GM12878 (cell line): Measurements from ENCODE around the gene POU1F1. TPM values are rescaled to one million over a fixed set of nuclear protein-coding genes. Genes with fewer than 3 reads are reported as not detected.

ENCODE experiments used
- ATAC-seq: fragments of 200-7000 bp; cut with Tn5 transposase; 3 replicates; pipeline ENCODE4 v1.9.1; 2020; ENCODE audit warnings: mild to moderate bottlenecking, moderate library complexity
- BruUV-seq: library from RNA; stranded (reverse); fragments of 400-500 nt; replicated peaks from 2 replicates; lab custom pipeline; 2021; lab: Mats Ljungman, UMichigan
- CTCF ChIA-PET: fragments of 300-600 bp; sonication (Branson Sonifier 250); formaldehyde crosslinking; extraction: SDS; loops from one replicate; lab custom pipeline; 2021; ENCODE audit warnings: inconsistent platforms; lab: Yijun Ruan, JAX
- POLR2A ChIA-PET: fragments of 350-600 bp; formaldehyde crosslinking; extraction: SDS; loops from one replicate; lab custom pipeline; 2021; ENCODE audit warnings: inconsistent platforms; lab: Charles Lee
- RAD21 ChIA-PET: fragments of 300-600 bp; sonication (Branson Sonifier 250); formaldehyde crosslinking; loops from one replicate; lab custom pipeline; 2023; ENCODE audit warnings: antibody characterized with exemption; ENCODE audit not compliant: unreplicated experiment; lab: Charles Lee
- SMC1A ChIA-PET: fragments of 300-600 bp; sonication (Branson Sonifier 250); formaldehyde crosslinking; loops from one replicate; lab custom pipeline; 2023; ENCODE audit not compliant: unreplicated experiment, uncharacterized antibody; lab: Charles Lee
- DNase-seq: peaks from one replicate; pipeline ENCODE4 v3.0.0-alpha.2; 2011; ENCODE audit warnings: low read depth, low spot score
- FAIRE-seq: peaks from 3 replicates; lab custom pipeline; 2011; peaks lifted over from hg19 to GRCh38; lab: Jason Lieb, UNC
- H2AFZ ChIP-seq: 2 replicates; pipeline ENCODE4 v1.6.0; 2011; ENCODE audit warnings: low read depth, low read length, control low read depth; ENCODE audit not compliant: control insufficient read depth
- H3K27ac ChIP-seq: 2 replicates; pipeline ENCODE4 v1.5.1; 2011; ENCODE audit warnings: control low read depth; ENCODE audit not compliant: control insufficient read depth, insufficient read depth
- H3K27me3 ChIP-seq, 2 experiments: replicated peaks in 1 of 2; 2 replicates each; pipeline versions ENCODE4 v1.6.0 to v1.6.1; 2011; ENCODE audit warnings: low read length in 1 of 2; ENCODE audit not compliant: control insufficient read depth in 2 of 2, insufficient read depth in 2 of 2
- H3K36me3 ChIP-seq, 2 experiments: 2 replicates each; pipeline ENCODE4 v1.5.1; 2011; ENCODE audit warnings: low read length in 1 of 2; ENCODE audit not compliant: control insufficient read depth in 2 of 2, insufficient read depth in 2 of 2
- H3K4me1 ChIP-seq: 2 replicates; pipeline ENCODE4 v1.6.1; 2011; ENCODE audit warnings: mild to moderate bottlenecking, low read length, moderate library complexity, mixed read lengths; ENCODE audit not compliant: control insufficient read depth, insufficient read depth
- H3K4me2 ChIP-seq: 2 replicates; pipeline ENCODE4 v1.6.0; 2011; ENCODE audit warnings: control low read depth; ENCODE audit not compliant: control insufficient read depth, insufficient read depth
- H3K4me3 ChIP-seq: fragments of 200-600 bp; sonication (generic); 2 replicates; pipeline ENCODE4 v1.5.1; 2016
- H3K79me2 ChIP-seq: 2 replicates; pipeline ENCODE4 v1.6.0; 2011; ENCODE audit warnings: low read length; ENCODE audit not compliant: control insufficient read depth, insufficient read depth
- H3K9ac ChIP-seq: 2 replicates; pipeline ENCODE4 v1.8.0; 2011; ENCODE audit warnings: low read length, control low read depth, mixed read lengths; ENCODE audit not compliant: control insufficient read depth, insufficient read depth
- H3K9me3 ChIP-seq: replicated peaks from 3 replicates; pipeline ENCODE4 v1.5.1; 2011; ENCODE audit warnings: mild to moderate bottlenecking, low read length; ENCODE audit not compliant: control insufficient read depth, insufficient read depth
- H4K20me1 ChIP-seq: 2 replicates; pipeline ENCODE4 v1.6.0; 2011; ENCODE audit not compliant: control insufficient read depth, insufficient read depth
- ATF3 ChIP-seq: IDR thresholded peaks from 2 replicates; pipeline ENCODE4 v1.6.1; 2011; ENCODE audit warnings: low read depth, mild to moderate bottlenecking, low read length, moderate library complexity, borderline replicate concordance; ENCODE audit errors: extremely low read depth
- BRCA1 ChIP-seq: IDR thresholded peaks from 2 replicates; pipeline ENCODE4 v1.6.1; 2011; ENCODE audit warnings: low read depth, low read length, improper control_type of control experiment
- CEBPB ChIP-seq, 2 experiments: fragments of 150-350 bp in 1 of 2; IDR thresholded peaks; 2 replicates each; pipeline ENCODE4 v1.6.1; 2012 to 2014; ENCODE audit warnings: low read depth in 2 of 2, low read length in 2 of 2, borderline replicate concordance in 1 of 2, inconsistent platforms in 1 of 2
- CUX1 ChIP-seq: IDR thresholded peaks from 2 replicates; pipeline ENCODE4 v1.6.1; 2012; ENCODE audit warnings: improper control_type of control experiment, low read depth, low read length; ENCODE audit not compliant: insufficient replicate concordance
- FOXK2 ChIP-seq: fragments of 450-650 bp; IDR thresholded peaks from 2 replicates; pipeline ENCODE4 v1.6.1; 2017; ENCODE audit warnings: mild to moderate bottlenecking, moderate library complexity
- HDAC6 ChIP-seq: fragments of 200-600 bp; sonication (generic); IDR thresholded peaks from one replicate; pipeline ENCODE4 v1.8.0; 2017; ENCODE audit warnings: antibody characterized with exemption; ENCODE audit not compliant: unreplicated experiment
- IKZF2 ChIP-seq, 2 experiments: fragments of 450-650 bp; IDR thresholded peaks; 2 replicates each; pipeline ENCODE4 v1.6.1; 2017; ENCODE audit warnings: mild to moderate bottlenecking in 2 of 2, moderate library complexity in 2 of 2
- MEF2A ChIP-seq: IDR thresholded peaks from 2 replicates; pipeline ENCODE4 v1.6.1; 2011; ENCODE audit warnings: low read depth, mild to moderate bottlenecking, low read length, moderate library complexity; ENCODE audit not compliant: insufficient read depth
- MEF2B ChIP-seq: fragments of 450-650 bp; IDR thresholded peaks from 2 replicates; pipeline ENCODE4 v1.6.1; 2018; ENCODE audit warnings: mild to moderate bottlenecking, moderate library complexity; ENCODE audit not compliant: partially characterized antibody, poor library complexity, severe bottlenecking
- PML ChIP-seq: IDR thresholded peaks from 2 replicates; pipeline ENCODE4 v1.6.1; 2012; ENCODE audit warnings: low read length, inconsistent platforms
- SIX5 ChIP-seq: IDR thresholded peaks from 2 replicates; pipeline ENCODE4 v1.6.1; 2011; ENCODE audit warnings: mild to moderate bottlenecking, low read depth, low read length, moderate library complexity; ENCODE audit not compliant: severe bottlenecking
- SPI1 ChIP-seq: IDR thresholded peaks from 2 replicates; pipeline ENCODE4 v1.6.1; 2011; ENCODE audit warnings: low read depth, mild to moderate bottlenecking, low read length, moderate library complexity, borderline replicate concordance; ENCODE audit not compliant: insufficient read depth
- USF2 ChIP-seq: IDR thresholded peaks from 2 replicates; pipeline ENCODE4 v1.6.1; 2011; ENCODE audit warnings: low read depth, low read length, improper control_type of control experiment, borderline replicate concordance
- WGBS: methylation state at CpG from one replicate; pipeline ENCODE4 v1.1.6; 2016; ENCODE audit warnings: low lambda C conversion rate; ENCODE audit not compliant: insufficient replicate concordance, insufficient coverage; ENCODE audit errors: missing lambda C conversion rate; 5-methylcytosine and 5-hydroxymethylcytosine counted together
- in situ Hi-C: fragments of 300-500 bp; cut with MboI; formaldehyde crosslinking; loops from 9 replicates; pipeline ENCODE4 v1.14.3; 2018; ENCODE audit warnings: mixed read lengths
- intact Hi-C: fragments of 100-400 bp; cut with micrococcal nuclease; formaldehyde crosslinking; loops from one replicate; pipeline ENCODE4 v1.14.2; 2022; ENCODE audit not compliant: unreplicated experiment
- polyA plus RNA-seq, 11 experiments: library from polyadenylated mRNA; depleted of rRNA in 4 of 11; unstranded in 6 of 11; stranded (reverse) in 5 of 11; fragments of >200 nt; fragmentation: Nextera tagmentation in 4 of 11; fragmentation: Illumina TruSeq in 1 of 11; extraction: Ambion mirVana in 4 of 11; extraction: Trizol in 1 of 11; gene quantifications; 1 replicate in 1 of 11; 2 replicates in 10 of 11; pipeline versions ENCODE4 v1.2.1 to v1.2.3, GENCODE V29; 2011 to 2016; ENCODE audit warnings: inconsistent platforms in 2 of 11, missing spikeins in 2 of 11, low read depth in 1 of 11
- total RNA-seq, 4 experiments: library from RNA; depleted of rRNA in 3 of 4; stranded (reverse); fragments of >200 nt in 3 of 4; fragmentation: Illumina TruSeq in 1 of 4; extraction: Trizol in 1 of 4; gene quantifications; 2 replicates each; pipeline versions ENCODE4 v1.2.1 to v1.2.3, GENCODE V29; 2013 to 2021
- TF ChIP-seq, protein P1 (sequence below): IDR thresholded peaks from 2 replicates; pipeline ENCODE4 v1.6.1; 2012; ENCODE audit warnings: low read depth, low read length, improper control_type of control experiment
- TF ChIP-seq, protein P2 (sequence below): fragments of 450-650 bp; IDR thresholded peaks from 2 replicates; pipeline ENCODE4 v1.6.1; 2014; ENCODE audit warnings: mild to moderate bottlenecking

Gene POU1F1
- total and polyA plus RNA-seq, 10 of the 15 experiments (the other 5 are each of a cell fraction or from before 2014, with no cell fraction given) = 0.04 TPM; not detected in 9

- Histone ChIP-seq H3K27me3 (no peaks in the 10 kb centered on the region), H3K27ac (no peak overlapping the region), H3K9ac (no peak overlapping the region), H4K20me1 (no peaks in the 10 kb centered on the region), H3K4me2 (no peak overlapping the region), H3K4me3 (no peak overlapping the region), H3K79me2 (peaks cover under 1% of the 10 kb centered on the region), H3K9me3 (peaks cover 2% of the 10 kb centered on the region), H3K4me1 (no peaks in the 10 kb centered on the region), H3K36me3 (peaks cover 0 to 6% of the 10 kb centered on the region in 2 experiments; a peak in 1 of 4 replicates), H2AFZ (no peak overlapping the region)
- ChIA-PET POLR2A (interaction anchor here (0.8 kb wide), 1 partner anchor 13 kb away, joined by 3 read pairs; no protein-coding TSS in a partner anchor), RAD21 (no interaction called here), CTCF (interaction anchor here (1.2 to 1.6 kb wide), 2 partner anchors 26 to 856 kb away, joined by 3 to 12 read pairs; no protein-coding TSS in a partner anchor), SMC1A (interaction anchor here (1.8 kb wide), 1 partner anchor 27 kb away, joined by 6 read pairs; no protein-coding TSS in a partner anchor)
- ATAC-seq = no peak
- WGBS = 95% methylated on average over 1 of the region's 1 CpG
- no TSS peak for BruUV-seq
- no peak for FAIRE-seq
- DNase-seq = no peak
- in situ Hi-C loops = no loop called here
- intact Hi-C loops = no loop called here
- TF ChIP-seq PML (no peak), CUX1 (no peak), IKZF2 (IDR thresholded peaks at IDR 0.05) (no peak), SPI1 (no peak), SIX5 (no peak), CEBPB (IDR thresholded peaks at IDR 0.05; ENCODE audit: borderline replicate concordance in 1 of 2, low read depth in 2 of 2, low read length in 2 of 2) (no peak), MEF2B (no peak), HDAC6 (no peak), USF2 (no peak), BRCA1 (no peak), ATF3 (no peak), MEF2A (no peak), FOXK2 (no peak)
- TF ChIP-seq, protein P1, sequence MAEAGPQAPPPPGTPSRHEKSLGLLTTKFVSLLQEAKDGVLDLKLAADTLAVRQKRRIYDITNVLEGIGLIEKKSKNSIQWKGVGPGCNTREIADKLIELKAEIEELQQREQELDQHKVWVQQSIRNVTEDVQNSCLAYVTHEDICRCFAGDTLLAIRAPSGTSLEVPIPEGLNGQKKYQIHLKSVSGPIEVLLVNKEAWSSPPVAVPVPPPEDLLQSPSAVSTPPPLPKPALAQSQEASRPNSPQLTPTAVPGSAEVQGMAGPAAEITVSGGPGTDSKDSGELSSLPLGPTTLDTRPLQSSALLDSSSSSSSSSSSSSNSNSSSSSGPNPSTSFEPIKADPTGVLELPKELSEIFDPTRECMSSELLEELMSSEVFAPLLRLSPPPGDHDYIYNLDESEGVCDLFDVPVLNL = no peak
- TF ChIP-seq, protein P2, sequence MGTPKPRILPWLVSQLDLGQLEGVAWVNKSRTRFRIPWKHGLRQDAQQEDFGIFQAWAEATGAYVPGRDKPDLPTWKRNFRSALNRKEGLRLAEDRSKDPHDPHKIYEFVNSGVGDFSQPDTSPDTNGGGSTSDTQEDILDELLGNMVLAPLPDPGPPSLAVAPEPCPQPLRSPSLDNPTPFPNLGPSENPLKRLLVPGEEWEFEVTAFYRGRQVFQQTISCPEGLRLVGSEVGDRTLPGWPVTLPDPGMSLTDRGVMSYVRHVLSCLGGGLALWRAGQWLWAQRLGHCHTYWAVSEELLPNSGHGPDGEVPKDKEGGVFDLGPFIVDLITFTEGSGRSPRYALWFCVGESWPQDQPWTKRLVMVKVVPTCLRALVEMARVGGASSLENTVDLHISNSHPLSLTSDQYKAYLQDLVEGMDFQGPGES = no peak
Measured at GRCh38 chr3:87233805-87234204, 42.6 kb downstream of the POU1F1 start.
